ENCODE results near the gene DAND5.
A peak's percentile ranks its signal among the peaks of the same experiment; 100 is the strongest.

DAND5 gene

DNA sequence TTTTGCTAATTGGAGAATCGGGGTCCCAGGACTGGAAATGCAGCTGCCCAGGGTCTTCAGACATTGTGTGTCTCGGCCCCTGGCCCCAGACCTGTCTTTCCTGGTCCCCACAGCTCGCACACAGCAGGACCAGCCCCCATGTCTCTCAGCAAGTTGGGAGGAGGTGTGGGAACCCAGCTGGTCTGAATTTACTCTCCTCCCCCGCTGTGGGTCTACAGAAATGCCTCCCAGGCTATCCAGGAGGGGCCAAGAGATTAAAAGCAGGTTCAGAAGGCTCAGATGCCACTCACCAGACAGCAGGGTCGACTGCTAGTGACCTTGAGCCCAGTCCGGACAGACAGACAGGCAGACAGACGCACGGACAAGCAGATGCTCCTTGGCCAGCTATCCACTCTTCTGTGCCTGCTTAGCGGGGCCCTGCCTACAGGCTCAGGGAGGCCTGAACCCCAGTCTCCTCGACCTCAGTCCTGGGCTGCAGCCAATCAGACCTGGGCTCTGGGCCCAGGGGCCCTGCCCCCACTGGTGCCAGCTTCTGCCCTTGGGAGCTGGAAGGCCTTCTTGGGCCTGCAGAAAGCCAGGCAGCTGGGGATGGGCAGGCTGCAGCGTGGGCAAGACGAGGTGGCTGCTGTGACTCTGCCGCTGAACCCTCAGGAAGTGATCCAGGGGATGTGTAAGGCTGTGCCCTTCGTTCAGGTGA is at the start of gene DAND5:
Gene DAND5, plus strand, starts transcription at position 285 of the 697 bp plus-strand sequence. Its CDS starts 85 bp downstream, at position 370.
- DNase-seq (ENCODE audit: low read depth): no peak

- no peak for DNase-seq (ENCODE audit: low read depth)
These were observed 48.3 kb upstream of the DAND5 start for GRCh38 chr19:12921047-12921446.

DNA sequence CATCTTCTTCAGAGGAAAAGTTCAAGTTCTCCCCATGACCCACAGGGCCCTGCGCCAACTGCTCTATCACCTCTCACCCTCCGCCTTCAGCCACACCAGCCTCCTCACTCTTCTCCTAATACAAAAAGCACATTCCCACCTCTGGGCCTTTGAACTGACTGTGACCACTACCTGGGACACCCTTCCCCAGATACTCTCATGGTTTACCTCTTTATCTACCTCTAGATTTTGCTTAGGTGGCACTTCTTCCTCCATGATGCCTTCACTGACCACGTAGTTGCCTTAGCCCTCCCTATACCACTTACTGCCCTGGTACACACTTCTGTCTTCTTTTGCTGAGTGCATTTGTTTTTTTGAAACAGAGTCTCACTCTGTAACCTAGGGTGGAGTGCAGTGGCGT is 46.4 kb upstream of the DAND5 start:
- DNase-seq (ENCODE audit: low read depth): no peak

GRCh38 chr19:12924621-12925310 is 44.6 kb upstream of the DAND5 start:
- DNase-seq (ENCODE audit: low read depth): no peak

DNA sequence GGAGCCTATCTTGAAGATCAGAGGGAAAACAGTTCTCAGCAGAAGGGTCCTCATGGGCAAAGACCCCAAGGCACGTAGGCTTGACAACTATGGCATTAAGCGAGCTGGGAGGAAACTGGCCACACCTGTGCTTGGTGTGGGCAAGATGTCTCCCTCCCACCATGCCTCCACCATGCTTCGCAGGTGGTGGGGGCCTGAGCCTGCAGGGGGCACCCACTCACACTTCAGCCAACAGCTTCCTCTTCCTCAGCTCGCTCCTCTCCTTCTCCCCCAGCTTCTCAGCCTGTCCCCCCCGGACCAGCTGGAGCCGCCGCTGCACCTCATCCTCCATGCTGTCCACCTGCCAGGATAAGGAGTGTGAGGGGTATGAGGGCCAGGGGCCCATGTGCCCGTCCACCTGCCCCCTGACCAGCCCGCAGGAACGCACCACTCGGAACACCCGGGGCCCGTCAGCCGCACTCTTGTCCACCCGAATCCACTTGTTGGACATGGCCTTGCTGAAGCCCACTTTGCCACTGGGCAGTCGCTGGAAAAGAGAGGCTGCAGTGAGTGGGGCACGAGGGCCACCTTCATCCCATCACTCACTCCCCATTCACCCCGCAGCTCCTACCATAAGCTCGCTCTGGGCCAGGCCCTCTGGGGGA is 39.3 kb upstream of the DAND5 start:
- no peak for DNase-seq (ENCODE audit: low read depth)

DNA sequence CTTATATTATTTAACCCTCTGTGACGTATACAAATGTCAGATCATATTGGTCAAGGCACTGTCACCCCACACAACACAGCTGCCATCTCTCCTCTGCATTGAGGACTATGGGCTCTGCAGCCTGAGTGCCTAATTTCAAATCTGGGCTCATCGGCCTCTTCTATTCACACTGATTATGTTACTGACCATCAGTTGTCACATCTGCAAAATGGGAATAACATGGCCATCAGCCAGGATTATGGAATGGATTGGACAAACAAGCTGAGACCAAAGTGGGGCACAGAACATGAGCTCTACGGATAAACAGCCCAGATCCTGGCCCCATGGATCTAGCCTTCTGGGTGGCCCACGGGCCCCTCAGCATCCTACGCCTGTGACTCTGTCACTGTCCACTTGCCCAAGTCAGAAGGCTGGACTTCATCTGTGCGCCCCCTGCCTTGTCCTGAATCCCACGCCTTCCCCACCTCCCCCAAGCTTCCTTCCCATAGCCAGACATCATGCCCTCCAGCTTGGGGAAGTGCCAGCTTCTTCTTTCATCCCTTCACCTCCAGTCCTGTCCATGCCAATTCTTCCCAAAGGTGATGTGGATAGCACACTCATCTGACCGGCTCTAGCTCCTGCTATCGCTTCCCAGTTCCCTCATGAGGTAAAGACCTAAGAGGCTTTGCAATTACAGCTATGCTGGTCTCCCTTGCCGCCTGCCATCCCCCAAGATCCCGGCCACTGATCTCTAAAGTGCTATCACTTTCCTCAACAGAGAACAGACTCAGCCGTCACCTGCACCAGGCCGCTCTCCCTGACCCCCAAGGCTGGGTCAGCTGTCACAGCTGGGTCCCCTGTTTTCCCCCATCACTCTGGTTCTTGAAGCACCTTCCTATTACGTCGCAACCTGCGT is 36.7 kb upstream of the DAND5 start:
- no peak for DNase-seq (ENCODE audit: low read depth)

DNA sequence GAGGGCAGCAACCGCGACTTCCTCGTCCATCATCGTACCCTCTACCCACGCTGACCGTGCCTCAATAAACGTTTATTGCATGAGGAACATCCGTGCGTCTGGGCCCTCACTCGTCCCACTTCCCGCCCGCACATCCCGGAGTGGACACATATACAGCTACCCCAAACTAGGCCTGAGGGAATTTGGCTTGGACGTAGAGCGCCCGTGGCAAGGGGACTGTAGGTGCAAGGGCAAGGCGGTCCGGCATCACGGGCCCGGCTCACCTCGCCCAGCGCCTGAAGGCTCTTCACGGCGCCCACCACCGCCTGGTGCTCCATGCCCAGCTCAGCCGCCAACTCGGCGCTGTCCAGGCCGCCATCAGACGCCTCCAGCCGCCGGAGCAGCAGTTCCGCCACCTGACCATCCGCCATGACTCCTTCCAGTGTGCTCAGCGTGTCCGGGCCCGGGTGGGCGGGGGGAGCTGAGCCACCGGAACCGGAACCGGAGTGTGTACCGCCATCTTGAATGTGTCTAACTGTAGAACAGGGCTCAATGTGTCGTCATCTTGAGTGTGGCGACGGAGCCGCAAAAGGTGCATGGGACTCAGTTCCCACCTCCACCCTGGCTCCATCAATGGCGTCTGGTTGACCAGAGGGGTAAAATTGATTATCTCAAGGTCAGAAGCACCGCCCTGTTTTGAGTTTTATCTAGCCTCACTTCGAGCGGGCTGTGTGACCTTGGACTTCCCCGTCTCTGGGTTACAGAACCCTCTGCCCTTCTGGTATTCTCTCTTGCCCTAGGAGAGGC is 35.9 kb upstream of the DAND5 start, which contains the start of gene FARSA:
Gene FARSA, minus strand, starts transcription at position 425 of the 786 bp plus-strand sequence. Its CDS starts 15 bp downstream, at position 410.
- DNase-seq (ENCODE audit: low read depth): peak; percentile 88

DNA sequence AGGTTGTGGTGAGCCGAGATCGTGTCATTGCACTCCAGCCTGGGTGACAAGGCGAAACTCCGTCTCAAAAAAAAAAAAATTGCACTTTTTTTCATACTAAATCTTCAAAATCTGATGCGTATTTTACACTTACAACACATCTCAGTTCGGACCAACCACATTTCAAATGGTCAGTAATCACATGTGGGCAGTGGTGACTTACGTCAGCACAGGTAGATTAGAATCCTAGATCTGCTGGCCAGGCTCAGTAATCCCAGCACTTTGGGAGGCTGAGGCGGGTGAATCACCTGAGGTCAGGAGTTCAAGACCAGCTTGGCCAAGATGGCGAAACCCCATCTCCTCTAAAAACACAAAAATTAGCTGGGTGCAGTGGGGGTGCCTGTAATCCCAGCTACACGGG is 34.3 kb upstream of the DAND5 start:
- no peak for DNase-seq (ENCODE audit: low read depth)

DNA sequence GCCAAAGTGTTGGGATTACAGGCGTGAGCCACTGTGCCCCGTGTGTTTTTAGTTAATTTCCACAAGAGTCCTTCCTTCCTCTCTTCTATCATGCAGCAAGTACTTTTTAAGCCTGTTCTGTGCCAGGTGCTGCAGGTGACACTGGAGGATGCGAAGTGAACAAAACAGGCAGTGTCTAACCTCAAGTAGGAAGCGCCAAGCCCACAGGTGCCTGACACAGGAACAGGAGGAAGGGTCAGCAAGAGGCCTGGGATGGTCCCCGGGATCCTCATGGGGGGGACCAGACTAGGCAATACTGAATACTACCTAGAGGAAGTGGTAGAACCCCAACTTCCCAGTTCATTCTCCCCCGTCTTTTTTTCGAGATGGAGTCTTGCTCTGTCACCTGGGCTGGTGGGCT is 32.8 kb upstream of the DAND5 start:
- no peak for DNase-seq (ENCODE audit: low read depth)

DNA sequence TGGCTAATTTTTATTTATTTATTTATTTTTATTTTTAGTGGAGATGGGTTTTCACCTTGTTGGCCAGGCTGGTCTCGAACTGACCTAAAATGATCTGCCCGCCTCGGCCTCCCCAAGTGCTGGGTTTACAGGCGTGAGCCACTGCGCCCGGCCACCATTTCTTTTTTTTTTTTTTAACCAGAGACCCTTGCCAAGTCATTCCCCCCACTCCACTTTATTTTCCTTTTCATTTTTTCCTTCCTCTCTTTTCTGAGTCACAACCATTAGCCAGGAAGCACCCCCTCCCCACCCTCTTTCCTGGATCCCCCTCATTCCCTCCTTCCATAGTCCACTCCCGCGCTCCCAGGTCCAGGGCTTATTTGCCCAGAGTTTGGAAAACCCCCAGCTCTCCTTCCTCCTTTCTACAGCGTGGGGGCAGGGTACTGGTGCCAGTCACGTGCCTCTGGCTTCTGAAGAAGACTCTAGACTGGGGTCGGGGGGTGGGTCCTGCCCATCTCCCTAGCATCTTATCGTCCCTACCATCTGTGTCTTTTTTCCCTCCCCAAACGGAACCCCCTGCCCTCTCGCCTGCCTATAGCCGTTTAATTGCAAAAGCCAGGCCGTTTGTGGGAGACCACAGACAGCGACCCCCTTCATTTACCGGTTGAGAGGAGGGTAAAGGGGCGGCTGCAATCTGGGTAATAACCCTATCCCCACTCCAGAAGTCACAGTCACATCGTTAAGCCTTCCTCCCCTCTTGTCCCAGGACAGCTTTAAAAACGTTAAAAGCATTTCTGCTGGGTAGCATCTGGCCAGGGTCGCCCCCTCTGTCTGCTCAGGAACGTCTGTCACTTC is 32.1 kb upstream of the DAND5 start:
- no peak for DNase-seq (ENCODE audit: low read depth)

DNA sequence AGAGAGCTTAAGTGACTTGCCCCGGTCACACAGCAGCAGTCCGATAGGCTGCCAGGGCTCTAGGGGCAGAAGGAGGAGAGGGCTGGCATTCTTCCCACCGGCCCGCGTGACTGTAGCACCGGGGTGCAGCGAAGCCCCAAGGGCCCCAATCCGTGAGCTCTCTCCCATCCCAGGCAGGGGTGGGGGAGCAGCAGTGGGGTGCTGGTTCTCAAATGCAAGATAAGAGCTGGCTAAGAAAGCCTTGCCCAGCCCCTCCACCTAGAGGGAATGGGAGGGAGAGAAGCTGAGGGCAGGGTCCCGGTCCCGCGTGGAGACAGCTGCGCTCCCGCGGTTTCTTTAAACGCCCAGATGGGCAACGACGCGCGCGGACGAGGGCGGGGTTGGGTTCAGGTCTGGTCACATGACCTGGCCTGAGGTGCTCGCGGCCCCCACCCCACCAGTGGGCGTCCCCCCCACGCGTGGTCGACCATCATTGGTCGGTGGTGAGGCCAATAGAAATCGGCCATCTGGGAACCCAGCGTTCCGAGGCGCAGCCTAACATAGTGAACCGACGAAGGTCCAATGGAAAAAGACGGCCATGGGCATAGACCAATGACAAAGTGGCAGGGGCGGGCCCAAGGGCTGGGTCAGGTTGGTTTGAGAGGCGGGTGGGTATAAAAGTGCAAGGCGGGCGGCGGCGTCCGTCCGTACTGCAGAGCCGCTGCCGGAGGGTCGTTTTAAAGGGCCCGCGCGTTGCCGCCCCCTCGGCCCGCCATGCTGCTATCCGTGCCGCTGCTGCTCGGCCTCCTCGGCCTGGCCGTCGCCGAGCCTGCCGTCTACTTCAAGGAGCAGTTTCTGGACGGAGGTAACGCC is 31.2 kb upstream of the DAND5 start, which contains the start of gene CALR:
Gene CALR, plus strand, starts transcription at position 683 of the 852 bp plus-strand sequence. Its CDS starts 71 bp downstream, at position 754.
- DNase-seq (ENCODE audit: low read depth): peak; percentile 99

GRCh38 chr19:12938779-12939601 is 30.4 kb upstream of the DAND5 start:
- peak; percentile 29 for DNase-seq (ENCODE audit: low read depth)

DNA sequence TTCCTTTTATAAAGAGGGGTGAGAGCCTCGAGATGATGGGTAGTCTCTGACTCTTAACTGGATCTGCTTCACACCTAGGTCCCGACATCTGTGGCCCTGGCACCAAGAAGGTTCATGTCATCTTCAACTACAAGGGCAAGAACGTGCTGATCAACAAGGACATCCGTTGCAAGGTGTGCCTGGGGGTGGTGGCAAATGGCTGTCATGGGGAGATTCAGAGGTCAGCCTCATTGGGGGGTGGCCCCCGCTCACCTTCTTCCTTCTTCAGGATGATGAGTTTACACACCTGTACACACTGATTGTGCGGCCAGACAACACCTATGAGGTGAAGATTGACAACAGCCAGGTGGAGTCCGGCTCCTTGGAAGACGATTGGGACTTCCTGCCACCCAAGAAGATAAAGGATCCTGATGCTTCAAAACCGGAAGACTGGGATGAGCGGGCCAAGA is 29.4 kb upstream of the DAND5 start:
- no peak for DNase-seq (ENCODE audit: low read depth)

DNA sequence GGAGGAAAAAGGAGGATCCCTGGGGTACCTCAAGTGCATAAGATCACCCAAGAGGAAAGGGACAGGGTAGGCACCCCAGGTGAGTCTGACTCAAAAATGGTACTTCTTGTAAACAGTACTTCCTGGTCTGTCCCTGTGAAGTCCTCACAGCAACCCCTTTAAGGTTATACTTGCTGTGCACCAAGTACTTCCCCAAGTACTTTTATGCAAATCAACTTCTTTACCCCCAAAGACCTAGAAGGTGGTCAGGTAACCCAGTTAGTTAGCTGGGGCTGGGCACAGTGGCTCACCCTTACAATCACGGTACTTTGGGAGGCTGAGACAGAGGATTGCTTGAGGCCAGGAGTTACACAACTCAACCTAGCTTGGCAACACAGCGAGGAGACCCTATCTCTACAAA is 28.5 kb upstream of the DAND5 start:
- DNase-seq (ENCODE audit: low read depth): no peak

- DNase-seq (ENCODE audit: low read depth): no peak
These were observed 25.8 kb upstream of the DAND5 start for GRCh38 chr19:12943437-12944044.

DNA sequence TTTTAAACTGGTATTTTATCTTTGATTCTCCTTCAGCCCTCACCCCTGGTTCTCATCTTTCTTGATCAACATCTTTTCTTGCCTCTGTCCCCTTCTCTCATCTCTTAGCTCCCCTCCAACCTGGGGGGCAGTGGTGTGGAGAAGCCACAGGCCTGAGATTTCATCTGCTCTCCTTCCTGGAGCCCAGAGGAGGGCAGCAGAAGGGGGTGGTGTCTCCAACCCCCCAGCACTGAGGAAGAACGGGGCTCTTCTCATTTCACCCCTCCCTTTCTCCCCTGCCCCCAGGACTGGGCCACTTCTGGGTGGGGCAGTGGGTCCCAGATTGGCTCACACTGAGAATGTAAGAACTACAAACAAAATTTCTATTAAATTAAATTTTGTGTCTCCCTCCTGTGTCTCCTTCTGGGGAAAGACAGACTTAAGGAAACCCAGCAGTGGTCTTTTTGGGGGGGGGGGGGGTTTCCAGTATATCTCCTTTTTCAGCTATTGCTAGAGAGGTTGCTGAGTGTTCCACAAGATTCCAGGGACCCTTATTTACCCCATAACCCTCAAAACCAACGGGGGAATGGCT is 25.2 kb upstream of the DAND5 start:
- DNase-seq (ENCODE audit: low read depth): no peak

DNA sequence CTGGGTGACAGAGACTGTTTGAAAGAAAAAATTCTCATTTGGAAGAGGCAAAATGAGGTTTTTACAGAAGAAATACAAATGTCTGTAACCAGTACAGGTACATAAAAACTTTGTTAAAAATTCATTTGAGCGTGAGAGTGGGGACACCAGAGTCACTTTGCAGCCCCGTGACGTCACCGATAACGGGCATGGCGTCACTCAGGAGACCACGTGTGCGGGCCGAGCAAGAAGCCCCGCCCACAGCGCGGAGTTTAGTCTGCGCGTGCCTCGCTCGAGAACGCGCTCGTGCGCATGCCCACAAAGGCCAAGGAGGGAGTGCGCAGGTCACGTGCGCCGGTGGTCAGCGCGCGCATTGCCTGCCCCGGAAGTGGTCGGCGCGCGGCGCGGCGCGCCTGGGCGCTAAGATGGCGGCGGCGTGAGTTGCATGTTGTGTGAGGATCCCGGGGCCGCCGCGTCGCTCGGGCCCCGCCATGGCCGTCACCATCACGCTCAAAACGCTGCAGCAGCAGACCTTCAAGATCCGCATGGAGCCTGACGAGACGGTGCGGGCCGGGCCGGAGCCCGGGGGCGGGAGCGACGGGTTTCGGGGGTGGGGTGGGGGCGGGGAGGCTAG is 23.8 kb upstream of the DAND5 start, which contains the start of gene RAD23A:
Gene RAD23A, plus strand, starts transcription at position 384 of the 613 bp plus-strand sequence. Its CDS starts 87 bp downstream, at position 471.
- DNase-seq (ENCODE audit: low read depth): peak; percentile 98
